ENCODE measurements around the gene FREM1. TPM values are rescaled to one million over a fixed set of nuclear protein-coding genes. Genes with fewer than 3 reads are reported as not detected.

The FREM1 gene
- total RNA-seq, 1 experiment from 2014 or later, result 0.17 TPM

DNA sequence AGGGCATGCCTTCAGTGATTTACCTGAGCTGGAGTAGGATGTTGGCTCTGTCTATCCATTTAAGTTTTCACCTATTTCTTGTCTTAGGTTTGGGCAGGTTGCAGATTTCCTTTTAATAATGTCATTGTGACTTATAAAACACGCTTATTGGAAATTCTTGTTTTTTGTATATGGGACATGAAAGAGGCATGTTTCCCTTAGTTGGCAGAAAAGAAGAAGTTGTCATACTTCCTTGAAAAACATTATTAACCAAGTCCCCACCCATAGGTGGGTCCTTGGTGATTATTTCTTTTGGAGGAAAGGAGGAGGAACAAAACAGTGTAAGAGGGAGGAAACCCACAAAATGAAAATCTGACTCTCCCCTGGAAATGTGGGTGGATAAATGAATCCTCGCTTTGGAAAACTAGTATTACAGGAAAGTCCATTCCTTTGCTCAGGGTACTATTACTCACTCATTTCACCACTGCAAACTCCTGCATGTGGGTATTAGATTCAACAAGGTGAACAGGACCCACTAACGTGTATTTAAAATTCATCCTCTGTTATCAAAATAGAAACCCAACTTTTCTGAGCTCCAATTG lies 197.0 kb downstream of the FREM1 start:
- no peak overlapping the region for H3K4me2 ChIP-seq
- H3K27ac ChIP-seq, result no peak overlapping the region
- H3K27me3 ChIP-seq (ENCODE audit: insufficient read depth, low read depth), result no peaks in the 10 kb centered on the region
- H4K20me1 ChIP-seq (ENCODE audit: insufficient read depth), result no peaks in the 10 kb centered on the region
- POLR2A ChIA-PET (ENCODE audit: unreplicated experiment), result no interaction called here
- peak overlapping the region; percentile 43; the same call in 1 of the 2 replicates for H2AFZ ChIP-seq
- H3K36me3 ChIP-seq (ENCODE audit: low read depth), result no peaks in the 10 kb centered on the region
- no peak overlapping the region for H3K4me3 ChIP-seq
- TF ChIP-seq, protein P1, sequence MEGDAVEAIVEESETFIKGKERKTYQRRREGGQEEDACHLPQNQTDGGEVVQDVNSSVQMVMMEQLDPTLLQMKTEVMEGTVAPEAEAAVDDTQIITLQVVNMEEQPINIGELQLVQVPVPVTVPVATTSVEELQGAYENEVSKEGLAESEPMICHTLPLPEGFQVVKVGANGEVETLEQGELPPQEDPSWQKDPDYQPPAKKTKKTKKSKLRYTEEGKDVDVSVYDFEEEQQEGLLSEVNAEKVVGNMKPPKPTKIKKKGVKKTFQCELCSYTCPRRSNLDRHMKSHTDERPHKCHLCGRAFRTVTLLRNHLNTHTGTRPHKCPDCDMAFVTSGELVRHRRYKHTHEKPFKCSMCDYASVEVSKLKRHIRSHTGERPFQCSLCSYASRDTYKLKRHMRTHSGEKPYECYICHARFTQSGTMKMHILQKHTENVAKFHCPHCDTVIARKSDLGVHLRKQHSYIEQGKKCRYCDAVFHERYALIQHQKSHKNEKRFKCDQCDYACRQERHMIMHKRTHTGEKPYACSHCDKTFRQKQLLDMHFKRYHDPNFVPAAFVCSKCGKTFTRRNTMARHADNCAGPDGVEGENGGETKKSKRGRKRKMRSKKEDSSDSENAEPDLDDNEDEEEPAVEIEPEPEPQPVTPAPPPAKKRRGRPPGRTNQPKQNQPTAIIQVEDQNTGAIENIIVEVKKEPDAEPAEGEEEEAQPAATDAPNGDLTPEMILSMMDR (conservative IDR thresholded peaks at IDR 0.05), result no peak
- TF ChIP-seq EZH2 (IDR thresholded peaks at IDR 0.05; ENCODE audit: low read depth), result no peak
- H3K9me2 ChIP-seq (ENCODE audit: insufficient read depth), result no peaks in the 10 kb centered on the region
- H3K9me3 ChIP-seq (ENCODE audit: insufficient read depth, low read depth), result no peaks in the 10 kb centered on the region
- no peaks in the 10 kb centered on the region for H3F3A ChIP-seq (ENCODE audit: insufficient read depth, low read depth)
- BruUV-seq (replicated peaks), result no TSS peak
- no peak for DNase-seq
- CTCF ChIA-PET, result no interaction called here
- peaks cover 14% of the 10 kb centered on the region for H3K4me1 ChIP-seq (replicated peaks; ENCODE audit: insufficient read depth)
- no peaks in the 10 kb centered on the region for H3K79me2 ChIP-seq (ENCODE audit: low read depth)
- intact Hi-C loops (cut with micrococcal nuclease; ENCODE audit: unreplicated experiment), result no loop called here

DNA sequence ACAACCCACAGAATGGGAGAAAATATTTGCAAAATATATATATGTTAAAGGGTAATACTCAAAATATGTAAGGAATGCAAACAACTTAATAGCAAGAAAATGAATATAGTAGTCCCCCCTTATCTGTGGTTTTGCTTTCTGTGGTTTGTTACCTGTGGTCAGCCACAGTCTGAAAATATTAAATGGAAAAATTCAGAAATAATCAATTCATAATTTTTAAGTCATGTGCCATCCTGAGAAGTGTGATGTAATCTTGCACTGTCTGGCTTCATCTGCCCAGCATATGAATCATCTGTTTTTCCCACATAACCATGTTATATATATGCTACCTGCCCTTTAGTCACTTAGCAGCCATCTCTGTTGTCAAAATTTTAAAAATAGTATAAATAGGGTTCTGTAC lies 199.4 kb downstream of the FREM1 start:
- Histone ChIP-seq H3K36me3 (ENCODE audit: low read depth) (no peaks in the 10 kb centered on the region), H3K4me2 (no peak overlapping the region), H3K4me1 (replicated peaks; ENCODE audit: insufficient read depth) (peaks cover 14% of the 10 kb centered on the region), H3K27ac (peak overlapping the region; percentile 34; the same call in 1 of the 2 replicates), H3K4me3 (no peak overlapping the region), H2AFZ (no peak overlapping the region), H3F3A (ENCODE audit: insufficient read depth, low read depth) (no peaks in the 10 kb centered on the region), H4K20me1 (ENCODE audit: insufficient read depth) (no peaks in the 10 kb centered on the region), H3K79me2 (ENCODE audit: low read depth) (no peaks in the 10 kb centered on the region), H3K27me3 (ENCODE audit: insufficient read depth, low read depth) (no peaks in the 10 kb centered on the region), H3K9me2 (ENCODE audit: insufficient read depth) (no peaks in the 10 kb centered on the region), H3K9me3 (ENCODE audit: insufficient read depth, low read depth) (no peaks in the 10 kb centered on the region)
- TF ChIP-seq, protein P1 (conservative IDR thresholded peaks at IDR 0.05), result no peak
- intact Hi-C loops (cut with micrococcal nuclease; ENCODE audit: unreplicated experiment), result no loop called here
- BruUV-seq (replicated peaks), result no TSS peak
- CTCF ChIA-PET, result no interaction called here
- DNase-seq, result no peak
- POLR2A ChIA-PET (ENCODE audit: unreplicated experiment), result no interaction called here

DNA sequence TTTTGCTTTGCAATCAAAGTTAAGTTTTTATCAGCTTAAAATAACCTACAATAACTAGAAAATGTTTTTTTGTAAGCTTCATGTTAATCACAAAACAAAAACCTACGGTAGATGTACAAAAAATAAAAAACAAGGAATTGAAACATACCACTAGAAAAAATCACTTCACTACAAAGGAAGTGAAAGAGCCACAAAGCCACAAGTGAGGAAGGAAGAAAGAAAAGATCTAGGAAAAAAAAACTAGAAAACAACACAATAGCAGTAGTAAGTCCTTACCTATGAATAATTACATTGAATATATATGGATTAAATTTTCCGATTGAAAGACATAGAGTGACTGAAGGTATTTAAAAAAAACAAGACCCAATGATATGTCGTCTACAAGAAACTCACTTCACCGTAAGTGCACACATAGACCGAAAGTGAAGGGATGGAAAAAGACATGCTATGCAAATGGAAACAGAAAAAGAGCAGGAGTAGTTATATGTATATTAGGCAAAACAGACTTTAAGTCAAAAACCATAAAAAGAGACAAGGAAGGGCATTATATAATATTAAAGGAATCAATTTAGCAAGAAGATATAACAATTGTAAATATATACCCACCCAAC lies 203.6 kb downstream of the FREM1 start:
- Histone ChIP-seq H3F3A (ENCODE audit: insufficient read depth, low read depth) (no peaks in the 10 kb centered on the region), H3K9me3 (ENCODE audit: insufficient read depth, low read depth) (no peaks in the 10 kb centered on the region), H3K27me3 (ENCODE audit: insufficient read depth, low read depth) (no peaks in the 10 kb centered on the region), H3K4me1 (replicated peaks; ENCODE audit: insufficient read depth) (peaks cover 10% of the 10 kb centered on the region; the same call in 1 of the 2 replicates), H3K36me3 (ENCODE audit: low read depth) (no peaks in the 10 kb centered on the region), H2AFZ (no peak overlapping the region), H3K4me3 (no peak overlapping the region), H3K9me2 (ENCODE audit: insufficient read depth) (no peaks in the 10 kb centered on the region), H4K20me1 (ENCODE audit: insufficient read depth) (no peaks in the 10 kb centered on the region), H3K27ac (no peak overlapping the region), H3K79me2 (ENCODE audit: low read depth) (no peaks in the 10 kb centered on the region), H3K4me2 (no peak overlapping the region)
- ChIA-PET CTCF (no interaction called here), POLR2A (ENCODE audit: unreplicated experiment) (no interaction called here)
- TF ChIP-seq, protein P1 (conservative IDR thresholded peaks at IDR 0.05), result no peak
- intact Hi-C loops (cut with micrococcal nuclease; ENCODE audit: unreplicated experiment), result no loop called here
- DNase-seq, result no peak
- no TSS peak for BruUV-seq (replicated peaks)
